ENCODE data around the gene RAPGEF1.

RAPGEF1 gene

DNA sequence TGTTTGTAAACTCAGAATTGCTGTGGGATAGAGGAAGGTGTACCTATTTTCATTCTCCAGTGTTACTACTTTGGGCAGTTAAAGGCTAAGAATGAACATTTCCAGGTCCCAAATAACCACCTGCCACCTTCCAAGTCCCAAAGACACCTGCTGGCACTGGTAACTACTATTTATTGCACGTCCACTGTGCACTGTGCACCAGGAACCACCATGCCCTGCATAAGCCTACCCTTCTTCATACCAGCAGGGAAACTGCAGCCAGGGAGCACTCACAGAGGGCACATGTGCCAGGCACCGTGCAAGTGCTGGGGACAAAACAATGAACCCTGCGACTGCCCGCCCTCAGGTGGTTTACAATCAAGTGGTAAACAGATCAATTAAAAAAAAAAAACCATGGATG, 34.9 kb downstream of the RAPGEF1 start:
- DNase-seq (ENCODE audit: low spot score) = no peak

DNA sequence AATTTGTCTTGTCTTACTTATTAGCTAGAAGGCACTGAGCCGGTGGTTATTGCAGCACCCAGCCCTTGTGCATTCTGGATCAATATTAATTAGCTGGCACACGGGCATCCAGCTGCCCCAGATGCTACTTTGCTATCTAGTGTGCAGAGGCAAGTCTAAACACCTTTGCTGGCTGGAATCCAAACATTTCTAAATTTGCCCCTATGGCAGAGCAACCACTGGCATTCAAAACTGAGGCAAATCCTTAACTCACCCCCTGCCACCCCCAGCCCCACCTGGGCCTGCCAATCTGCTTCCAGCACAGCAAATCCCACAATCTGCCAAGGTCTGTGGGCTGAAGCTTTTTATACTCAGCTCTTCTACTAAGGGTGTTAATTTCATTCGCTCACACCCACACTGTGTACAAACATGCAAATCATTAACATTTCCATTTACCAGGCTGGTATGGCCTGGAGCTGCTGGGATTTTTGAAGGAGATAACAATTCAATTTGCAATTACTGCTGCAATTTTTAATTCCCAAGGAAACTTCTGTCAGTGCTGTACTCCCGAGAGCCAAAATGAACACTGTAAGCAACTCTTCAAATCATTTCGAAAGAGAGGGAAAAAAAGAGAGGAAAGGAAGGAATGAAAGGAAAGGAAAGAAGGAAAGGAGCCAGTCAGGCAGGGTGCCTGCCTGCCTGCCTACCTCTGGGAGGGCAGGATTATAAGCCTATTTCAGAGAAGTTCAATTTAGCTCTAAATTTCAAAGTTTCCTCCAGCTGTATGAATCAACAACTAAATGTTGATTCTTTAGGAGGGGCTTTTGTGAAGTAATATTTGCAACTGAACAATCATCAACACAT, 35.5 kb downstream of the RAPGEF1 start:
- no peak for DNase-seq (ENCODE audit: low spot score)

DNA sequence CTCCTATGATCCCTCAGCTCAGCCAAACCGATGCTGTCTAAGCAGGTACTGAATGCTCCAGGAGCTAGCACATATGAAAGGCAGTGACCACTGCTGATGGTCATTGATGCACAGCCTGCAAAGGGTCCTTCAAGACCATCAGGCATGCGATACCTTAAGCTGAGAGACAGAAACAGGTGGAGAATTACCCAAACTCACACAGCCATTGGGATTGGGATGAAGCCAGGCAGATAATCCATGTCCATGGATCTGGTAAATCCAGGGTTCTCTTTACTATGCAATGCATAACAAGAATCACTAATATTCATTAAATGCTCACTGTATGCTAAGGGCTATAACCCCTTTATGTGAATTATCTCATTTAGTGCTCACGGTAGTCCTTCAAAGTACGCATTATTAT, 36.2 kb downstream of the RAPGEF1 start:
- DNase-seq (ENCODE audit: low spot score) = no peak

DNA sequence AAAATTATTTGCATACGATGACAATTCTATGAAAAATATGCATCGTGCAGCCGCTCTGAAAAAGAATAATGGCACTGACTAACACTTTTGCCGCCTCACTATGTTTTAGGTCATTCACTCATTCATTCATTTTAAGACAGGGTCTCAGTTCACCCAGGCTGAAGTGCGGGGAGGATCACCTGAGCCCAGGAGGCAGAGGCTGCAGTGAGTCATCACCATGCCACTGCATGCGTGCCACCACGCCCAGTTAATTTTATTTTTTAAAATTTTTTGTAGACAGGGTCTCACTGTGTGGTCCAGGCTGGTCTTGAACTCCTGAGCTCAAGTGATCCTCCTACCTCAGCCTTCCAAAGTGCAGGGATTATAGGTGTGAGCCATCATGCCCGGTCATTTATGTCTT, 37.0 kb downstream of the RAPGEF1 start:
- no peak for DNase-seq (ENCODE audit: low spot score)

DNA sequence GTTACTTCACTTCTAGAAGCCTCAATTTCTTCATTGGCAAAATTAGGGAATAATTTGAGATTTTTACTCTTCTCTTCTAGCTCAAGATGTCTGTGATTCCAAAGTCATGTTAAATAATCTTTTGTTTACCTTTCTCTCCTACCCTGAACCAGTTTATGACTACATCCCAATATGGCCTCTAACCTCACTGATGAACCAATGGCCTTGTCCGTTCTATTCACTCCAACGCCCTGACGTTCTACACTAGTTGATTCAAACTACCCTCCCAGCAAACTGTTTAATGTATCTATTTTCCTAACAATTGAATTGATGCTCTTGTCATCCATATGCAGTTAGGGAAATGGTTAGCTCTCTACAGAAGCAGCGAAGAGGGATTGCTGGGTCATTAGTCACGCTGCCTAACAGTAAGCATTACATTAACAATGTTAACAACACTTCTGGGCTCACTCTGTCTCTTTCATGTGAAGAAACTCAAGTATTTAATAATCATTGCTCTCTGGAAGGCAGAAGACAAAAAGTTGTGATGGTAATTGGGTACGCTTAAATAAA, 38.0 kb downstream of the RAPGEF1 start:
- DNase-seq (ENCODE audit: low spot score) = no peak

DNA sequence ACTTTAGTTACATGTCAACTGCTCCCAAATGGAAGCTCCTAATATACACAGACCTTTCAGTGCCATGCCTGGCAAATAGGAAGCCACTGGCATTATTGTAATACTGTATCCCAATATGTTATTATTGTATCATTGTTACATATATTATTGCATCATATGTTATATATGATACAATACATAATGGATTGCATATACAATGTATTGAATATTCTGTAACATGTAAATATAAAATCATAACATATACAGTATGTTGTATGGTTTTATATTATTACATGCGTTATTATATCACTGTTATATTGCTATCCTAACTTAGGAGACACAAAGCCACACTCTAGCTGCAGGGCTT, 38.5 kb downstream of the RAPGEF1 start:
- no peak for DNase-seq (ENCODE audit: low spot score)

DNA sequence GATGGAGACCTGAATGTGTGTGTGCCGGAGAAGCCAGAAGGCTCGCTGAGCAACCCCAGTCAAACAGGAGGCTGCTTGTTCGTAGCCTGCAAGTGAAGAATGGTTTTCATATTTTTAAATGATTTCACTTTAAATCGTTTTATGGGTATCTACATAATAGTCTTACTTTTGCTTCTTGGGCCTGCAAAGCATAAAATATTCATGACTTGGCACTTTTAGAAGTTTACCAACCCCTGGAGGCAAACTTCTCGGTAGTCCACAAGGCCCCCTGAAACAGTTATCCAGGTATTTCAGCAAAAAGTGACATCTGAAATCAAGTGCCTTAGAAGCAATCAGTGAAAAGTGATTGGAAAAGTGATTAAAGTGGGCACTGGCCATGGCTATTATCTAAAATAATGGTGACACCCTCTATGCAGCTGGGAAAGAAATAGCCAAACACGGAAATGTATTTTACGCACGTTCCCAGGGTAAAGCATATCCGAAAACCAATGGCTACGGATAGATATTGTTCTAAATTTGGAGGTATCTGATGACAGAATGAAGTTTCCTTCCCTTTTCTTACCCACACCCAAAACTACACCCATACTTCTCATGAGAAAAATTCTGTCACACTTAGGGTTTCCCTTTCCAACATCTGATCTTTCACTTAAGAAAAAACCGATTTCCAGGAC, 39.0 kb downstream of the RAPGEF1 start:
- DNase-seq (ENCODE audit: low spot score) = no peak

DNA sequence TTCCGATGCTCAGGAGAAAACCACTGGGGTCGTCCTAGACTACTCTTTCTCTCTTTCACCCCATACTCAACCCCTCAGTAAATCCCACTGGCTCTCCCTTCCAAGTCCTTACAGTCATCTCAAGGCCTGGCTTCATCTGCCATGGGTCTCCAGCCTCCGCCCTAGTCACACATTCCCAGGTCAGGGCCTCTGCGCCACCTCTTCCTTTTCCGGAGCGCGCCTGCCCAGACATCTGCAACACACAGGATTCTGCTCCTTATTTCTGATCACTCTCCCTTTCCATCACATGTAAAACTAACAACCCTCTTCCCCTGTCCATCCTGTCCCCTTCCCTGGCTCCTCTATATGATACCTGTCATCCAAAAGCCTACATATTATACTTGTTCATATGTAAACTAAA, 39.8 kb downstream of the RAPGEF1 start:
- DNase-seq (ENCODE audit: low spot score) = no peak

DNA sequence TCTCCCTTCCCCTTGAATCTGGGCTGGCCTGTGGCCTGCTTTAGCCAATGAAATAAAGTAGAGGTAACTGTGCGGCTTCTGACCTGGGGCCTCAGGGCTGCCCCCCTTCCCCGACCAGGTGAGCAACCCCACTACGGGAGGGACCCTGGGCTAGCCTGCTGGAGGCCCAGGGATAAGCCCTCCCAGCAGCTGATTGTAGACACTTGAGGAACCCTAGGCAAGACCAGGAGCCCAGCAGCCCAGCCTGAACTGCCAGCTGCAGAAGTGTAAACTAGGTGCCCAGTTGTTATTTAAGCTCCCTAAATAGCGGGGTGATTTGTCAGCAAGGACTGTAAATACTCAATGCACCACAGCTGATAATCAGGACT, 41.3 kb downstream of the RAPGEF1 start:
- DNase-seq (ENCODE audit: low spot score) = no peak

DNA sequence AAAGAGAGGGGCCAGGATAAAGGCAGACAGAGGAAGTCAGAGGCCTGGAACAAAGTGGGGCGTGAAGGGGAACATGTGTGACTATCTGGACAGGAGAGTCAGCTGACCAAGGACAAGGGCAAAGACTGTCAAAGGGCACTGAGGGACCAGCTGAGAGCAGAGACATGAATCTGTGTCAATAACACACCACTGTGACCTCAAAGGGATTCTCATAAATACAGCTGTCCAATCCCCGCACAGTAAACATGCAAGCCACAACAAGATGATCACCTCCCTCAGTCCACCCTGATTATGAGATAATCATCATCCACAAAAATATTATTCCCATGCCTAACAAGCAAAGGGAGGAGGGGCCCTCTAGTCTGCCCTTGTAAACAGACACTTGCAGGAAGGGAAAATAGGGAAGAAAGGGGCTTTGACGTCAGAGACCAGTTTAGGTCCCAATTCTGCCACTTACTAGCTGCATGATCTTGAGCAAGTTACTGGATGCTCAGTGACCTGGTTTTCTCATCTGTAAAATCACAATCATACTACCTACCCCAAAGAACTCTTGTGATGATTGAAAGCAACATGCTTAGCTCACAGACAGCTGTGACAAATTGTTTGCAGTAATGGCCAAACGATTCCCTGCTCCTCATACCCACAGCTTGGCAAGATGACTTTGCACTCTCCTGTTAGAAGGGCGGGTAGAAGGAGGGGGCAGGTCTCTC, 41.8 kb downstream of the RAPGEF1 start:
- DNase-seq (ENCODE audit: low spot score) = no peak

DNA sequence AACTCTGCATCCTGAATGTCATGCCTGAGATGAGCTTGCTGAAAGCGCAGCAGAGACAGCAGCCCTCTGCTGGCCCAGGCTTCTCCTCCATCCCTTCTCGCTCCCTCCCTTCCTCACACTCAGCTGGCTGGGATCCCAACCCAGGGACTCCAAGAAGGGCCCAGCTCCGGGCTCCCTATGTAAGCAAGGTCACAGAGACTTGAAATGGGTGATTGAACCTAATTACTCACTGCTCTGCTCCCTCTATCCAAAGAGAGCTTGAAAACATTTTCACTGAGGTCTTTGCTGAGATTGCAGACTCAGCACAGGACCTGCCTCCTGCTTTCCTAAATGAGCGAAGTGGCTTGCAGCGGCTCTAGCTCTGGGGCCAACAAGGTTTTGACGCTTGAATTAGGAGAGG, 42.8 kb downstream of the RAPGEF1 start:
- DNase-seq (ENCODE audit: low spot score) = no peak

DNA sequence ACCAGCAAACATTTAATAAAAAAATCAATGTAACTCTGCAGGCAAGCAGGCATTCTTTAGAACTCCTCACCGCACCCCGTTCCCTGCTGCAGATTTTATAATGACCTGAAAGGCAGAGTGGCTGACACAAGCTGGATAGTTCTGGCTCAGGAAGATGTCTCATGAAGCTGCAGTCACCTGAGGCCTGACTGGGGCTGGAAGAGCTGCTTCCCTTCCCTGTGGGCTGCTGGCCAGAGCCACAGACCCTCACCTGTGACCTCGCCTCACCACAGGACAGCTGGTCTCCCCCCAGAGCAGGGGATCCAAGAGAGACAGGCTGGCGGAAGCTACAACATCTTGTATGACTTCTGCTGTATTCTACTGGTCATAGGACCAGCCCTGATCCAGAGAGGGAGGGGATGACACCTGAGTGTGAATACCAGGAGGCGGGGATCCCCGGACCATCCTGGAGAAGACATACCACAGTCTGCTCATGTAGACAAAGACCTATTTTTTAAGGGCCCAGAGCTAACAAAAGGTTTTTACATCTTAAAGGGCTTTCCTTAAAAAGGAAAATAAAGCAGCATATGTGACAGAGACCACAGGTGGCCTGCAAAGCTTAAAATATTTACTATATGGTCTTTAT, 43.9 kb downstream of the RAPGEF1 start:
- no peak for DNase-seq (ENCODE audit: low spot score)

DNA sequence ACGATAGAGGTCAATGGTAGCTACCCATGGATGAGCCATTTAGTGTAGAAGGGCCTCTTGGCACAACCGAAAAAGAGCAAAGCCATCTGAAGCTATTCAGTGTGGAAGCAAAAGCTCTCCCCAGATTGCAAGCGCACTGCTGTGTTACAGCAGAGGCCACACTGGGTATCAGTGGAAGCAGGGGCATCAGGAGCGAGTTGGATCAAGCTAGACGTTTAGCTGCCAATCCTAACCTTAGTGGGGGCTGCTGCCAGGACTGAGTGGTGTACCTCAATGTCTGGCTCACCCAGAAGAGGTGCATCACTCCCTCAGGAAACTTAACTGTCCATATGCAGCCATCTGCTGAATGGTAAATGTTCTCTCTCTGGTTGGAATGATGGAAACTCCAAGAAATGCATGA, 44.5 kb downstream of the RAPGEF1 start:
- no peak for DNase-seq (ENCODE audit: low spot score)

DNA sequence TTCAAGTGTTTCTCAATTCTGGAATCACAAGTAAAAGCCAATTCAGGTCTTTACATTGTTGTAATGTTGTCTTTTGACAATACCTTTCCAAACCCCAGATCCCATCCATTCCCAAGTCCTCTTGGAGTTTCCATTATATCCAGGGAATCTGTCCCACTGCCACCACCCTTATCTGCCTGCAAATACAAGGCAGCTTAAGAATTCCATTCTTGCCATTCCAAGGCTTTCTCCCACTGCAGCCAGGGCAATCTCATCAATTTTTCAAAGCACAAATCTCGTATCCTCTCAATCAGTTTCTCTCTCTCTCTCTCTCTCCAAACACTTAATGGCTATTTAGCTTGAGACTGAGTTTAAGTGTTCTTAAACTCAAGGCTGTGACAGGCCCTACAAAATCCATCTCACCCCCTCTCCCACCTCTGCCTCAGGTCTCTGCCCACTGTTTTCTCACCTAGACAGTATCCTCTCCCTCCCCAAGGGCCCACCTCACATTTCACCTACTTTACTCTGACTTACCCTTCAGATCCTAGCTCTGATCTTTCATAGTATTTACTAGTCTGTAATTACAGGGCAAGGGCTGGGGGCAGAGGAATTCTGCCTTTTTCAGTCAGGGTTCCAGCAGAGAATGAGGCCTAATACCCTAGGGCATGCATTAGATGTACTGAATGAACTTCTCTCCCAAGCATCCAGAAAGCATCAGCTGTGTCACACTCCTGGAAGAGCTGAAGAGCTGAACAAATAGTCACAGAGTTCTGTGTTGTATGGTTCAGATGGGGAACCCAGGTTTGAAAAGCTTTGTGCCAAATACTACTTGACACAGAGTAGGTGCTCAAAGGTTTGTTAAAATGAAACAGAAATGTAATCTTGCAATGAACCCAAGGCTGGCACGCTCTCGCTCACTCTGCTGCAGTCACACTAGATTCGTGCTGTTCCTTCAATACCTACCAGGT, 46.0 kb downstream of the RAPGEF1 start:
- DNase-seq (ENCODE audit: low spot score) = no peak

DNA sequence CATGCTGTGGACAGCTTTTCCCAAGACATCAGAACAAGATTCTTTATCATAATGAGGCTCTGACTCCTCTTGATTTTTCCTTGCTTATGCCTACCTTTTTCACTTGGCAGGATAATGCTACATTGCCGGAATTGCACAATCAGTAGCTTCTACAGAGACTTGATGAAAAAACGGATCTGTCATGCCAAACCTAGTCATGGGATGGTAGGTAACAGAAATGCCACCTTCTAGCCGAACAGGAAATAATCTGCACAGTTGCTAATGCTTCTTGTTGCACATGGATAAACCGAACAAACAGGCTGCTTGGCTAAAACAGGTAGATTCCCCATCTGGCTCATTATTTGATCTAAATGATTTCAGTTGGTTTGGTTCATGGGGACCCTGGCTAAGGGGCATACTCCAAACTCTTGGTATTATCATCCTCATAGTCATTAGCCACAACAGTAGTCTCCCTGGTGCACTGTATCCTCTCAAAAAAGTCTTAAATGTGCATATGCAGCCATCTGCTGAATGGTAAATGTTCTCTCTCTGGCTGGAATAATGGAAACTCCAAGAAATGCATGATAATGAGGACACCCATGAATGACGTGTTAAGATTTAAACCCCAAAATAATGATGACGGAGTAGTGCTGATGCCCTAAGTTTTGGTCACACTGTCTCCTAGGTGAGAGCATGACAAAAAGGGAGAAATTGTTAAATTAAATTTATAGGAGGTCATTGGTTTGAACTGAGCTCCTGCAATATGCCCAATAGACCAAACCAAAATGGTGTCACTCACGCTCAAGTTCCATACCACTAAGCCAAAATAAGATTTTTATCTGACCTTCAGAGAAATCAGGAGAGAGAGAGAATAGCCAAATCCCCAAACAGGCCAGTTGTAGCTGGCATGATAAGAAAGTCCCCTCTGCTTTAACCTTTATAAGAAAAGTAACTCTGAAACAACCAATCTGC, 47.0 kb downstream of the RAPGEF1 start:
- DNase-seq (ENCODE audit: low spot score) = no peak

DNA sequence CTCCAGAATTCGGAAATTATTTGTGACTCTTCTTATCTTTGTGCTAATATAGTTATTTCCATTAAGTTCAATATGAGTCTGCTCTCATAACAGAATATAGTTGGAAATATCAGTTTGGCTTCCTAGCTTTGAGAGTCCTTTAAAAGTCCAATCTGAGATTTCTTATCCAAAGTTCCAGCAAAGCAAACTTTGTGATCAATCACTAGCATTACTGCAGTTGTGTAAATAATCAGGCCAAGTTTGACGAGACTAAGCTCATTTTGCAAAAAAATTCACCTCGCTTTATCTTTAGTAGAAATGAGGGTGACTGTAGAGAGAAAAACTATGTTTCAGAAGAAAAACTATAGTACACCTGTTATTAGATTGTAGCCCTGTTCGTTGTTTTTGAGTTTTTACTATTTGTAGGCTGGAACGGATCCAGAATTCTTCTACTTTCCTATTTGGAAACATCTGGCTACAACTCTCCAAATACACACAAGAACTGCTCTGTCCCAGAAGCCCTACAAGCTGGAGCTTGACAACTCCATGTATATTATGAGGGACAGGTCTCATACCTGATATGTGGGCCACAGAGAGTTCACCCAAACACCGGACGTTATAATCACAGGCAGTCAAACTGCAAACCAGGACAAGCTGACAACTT, 47.8 kb downstream of the RAPGEF1 start:
- no peak for DNase-seq (ENCODE audit: low spot score)

DNA sequence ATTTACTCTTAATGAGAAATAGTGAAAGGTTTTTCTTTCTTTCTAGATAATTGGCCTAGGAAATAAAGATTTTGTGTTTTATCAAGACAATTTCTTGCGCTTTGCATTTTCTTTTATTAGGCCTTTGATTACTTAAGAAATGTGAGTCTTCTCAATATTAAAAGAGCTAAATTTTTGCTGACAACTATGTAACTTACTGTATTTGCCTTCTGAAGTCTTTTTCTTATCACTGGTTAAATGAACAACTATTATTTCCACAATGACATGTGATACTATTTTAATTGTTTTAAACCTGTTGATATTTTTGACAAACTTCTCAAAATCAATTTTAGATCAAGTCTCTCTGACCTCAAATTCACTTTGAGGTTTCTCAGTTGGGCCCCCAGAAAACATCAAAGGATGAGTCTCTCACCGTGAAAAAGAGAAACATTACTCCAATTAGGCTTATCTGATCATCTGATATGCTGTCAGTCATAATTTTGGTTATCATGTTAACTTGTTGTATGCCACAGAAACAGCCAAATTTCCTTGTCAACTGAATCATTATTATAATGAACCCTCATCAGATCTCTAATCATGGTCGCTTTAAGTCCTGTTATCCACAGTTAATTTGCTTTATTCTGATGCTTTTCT, 48.8 kb downstream of the RAPGEF1 start:
- no peak for DNase-seq (ENCODE audit: low spot score)

DNA sequence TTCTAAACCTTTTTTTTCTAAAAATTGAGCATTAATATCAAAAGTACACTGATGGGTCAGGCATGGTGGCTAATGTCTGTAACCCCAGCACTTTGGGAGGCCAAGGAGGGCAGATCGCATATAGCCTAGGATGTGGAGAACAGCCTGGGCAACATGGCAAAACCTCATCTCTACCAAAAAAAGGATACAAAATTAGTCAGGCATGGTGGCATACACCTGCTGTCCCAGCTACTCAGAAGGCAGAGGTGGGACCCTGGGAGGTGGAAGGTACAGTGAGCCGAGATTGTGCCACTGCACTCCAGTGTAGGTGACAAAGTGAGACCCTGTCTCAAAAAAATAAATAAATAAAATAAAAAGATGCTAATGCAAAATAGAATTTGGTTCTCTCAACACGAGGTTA, 49.4 kb downstream of the RAPGEF1 start:
- no peak for DNase-seq (ENCODE audit: low spot score)

DNA sequence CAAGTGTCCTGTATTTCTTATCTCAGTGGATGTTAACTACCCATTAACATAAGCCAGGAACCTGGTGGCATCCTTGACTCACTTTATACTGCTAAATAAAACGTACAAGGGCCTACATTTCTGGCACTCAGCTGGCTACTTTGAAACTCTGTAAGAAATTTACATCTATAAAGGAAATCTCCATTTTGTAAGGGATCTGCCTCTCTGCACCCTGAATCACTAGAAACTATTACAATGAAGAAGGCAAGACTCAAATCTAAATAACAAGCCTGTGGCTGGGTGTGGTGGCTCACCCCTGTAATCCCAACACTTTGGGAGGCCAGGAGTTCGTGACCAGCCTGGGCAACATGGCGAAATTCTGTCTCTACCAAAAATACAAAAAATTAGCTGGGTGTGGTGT, 51.5 kb downstream of the RAPGEF1 start:
- DNase-seq (ENCODE audit: low spot score) = no peak
